SIG-M5 treated with dmso at 0.1 percent for 504 hours (cell line): Measurements from ENCODE around the gene SMIM27.
A peak's percentile ranks its signal among the peaks of the same experiment; 100 is the strongest.

Experiments used
- DNase-seq: peaks from one replicate; lab custom pipeline; 2025; ENCODE audit not compliant: unreplicated experiment; lab: John Stamatoyannopoulos, UW

The SMIM27 gene

DNA sequence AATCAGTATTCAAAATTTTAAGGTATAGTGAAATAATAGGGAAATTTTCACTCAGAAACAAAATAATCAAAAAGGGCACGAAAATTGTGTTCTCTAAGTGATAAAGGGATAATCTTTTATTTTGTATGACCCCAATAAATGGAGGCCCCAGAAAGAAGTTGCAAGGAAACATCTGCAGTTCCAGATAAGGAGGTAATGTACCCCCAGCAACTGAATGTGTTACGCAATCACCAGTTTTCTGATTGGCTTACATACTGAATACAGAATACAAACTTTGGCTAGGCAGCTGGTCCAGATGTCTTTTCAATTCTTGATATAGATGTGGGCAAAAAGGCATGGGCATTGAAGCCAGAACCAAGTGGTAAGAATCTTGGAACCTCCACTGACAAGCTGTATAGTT is 2.0 kb downstream of the SMIM27 start:
- DNase-seq, result peak; percentile 8

DNA sequence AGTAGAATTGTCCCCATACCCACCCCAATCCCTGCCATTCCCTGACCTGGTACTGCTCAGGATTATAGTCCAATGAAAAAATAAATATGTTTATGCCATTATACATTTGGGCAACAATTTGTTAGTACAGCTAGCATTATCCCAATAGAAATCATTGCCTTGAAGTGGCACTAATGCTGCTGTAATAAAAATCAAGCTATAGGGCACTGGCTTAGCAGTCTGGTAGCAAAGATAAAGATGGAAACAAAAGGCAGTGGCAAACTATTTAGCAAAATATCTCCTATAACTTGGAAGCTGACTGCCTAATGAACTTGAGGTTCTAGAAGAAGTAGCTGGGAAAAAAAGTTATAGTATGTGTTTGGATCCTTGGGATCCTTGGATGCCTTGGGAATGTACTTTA is 2.5 kb downstream of the SMIM27 start:
- no peak for DNase-seq

GRCh38 chr9:32558408-32558934 is 6.3 kb downstream of the SMIM27 start:
- DNase-seq, result no peak

DNA sequence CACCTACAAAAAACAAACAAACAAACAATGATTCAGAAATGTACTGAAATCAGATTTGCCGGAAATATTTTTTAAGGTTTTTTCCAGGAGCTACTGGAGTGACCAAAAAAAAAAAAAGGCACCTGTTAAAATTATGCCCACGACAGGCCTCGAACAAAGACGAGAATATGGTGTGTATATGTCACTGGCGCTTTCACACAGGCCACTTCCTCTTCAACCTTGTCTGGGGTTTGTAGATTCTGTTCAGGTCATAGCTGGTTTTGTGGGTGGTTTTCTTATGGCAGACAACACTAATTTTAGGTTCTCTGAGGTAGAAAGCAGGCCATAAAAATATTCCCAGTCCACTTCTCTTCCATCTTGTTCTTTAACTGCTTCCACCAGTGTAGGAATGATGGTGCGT is 13.8 kb downstream of the SMIM27 start:
- DNase-seq, result no peak

DNA sequence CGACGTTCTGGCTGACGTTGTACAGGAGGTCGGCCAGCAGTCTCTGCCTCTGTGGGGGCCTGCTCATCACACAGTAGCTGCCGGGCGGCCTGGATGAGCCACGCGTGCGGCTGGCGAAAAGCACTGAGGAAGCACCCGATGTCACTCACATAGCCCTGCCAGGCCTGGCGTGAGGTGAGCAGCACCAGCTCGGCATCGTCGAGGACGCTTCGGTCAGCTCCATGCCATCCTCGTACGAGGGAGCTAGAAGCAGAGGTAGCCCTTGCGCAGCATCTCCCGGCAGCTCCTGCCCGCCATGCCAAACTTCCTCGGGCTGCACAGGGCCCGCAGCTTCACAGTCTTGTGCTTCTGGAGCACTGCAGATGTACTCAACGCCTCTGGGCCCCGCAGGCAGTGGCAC is 14.6 kb downstream of the SMIM27 start:
- DNase-seq, result no peak

GRCh38 chr9:32570262-32570661 is 18.1 kb downstream of the SMIM27 start:
- no peak for DNase-seq

DNA sequence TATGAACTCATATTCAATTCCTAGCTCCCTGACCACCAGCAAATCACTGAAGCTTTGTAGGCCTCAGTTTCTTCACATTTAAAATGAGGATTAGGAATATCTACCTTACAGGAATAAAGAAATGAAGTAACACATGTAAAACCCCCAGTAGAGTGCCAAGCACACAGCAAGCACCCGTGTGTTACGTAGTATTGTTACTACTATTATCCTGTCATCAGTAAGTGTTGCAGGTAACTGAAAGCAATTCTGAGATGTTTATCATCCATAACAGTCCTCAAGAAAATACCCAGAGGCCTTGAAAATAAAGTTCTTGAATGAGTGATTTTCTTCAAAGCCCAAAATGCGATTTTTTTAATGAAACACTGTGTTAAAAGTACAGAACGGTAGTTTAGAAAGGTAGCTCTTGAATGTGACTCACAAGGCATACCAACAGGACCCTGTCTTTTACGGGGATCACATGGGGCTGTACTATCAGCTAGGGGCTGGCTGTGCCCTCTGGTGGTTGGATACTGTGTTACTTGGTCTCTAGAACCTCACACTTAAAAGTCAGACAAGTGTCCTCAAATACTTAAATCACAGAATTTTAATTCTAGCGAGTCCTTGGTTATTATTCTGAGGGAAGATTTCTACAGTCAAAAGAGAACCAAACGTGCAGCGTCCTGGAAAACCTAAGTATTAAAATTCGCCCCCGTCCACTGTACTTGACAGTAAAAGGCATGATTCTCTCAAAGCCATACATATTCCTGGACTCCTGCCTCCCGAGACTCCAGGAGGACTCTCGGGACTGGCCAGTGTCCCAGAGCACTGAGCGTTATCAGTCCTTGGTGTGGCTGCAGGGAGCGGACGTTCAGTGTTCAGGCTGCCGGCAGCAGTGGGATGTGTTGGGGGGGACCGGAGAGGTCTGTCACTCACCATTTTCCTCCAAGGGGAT is 20.1 kb downstream of the SMIM27 start:
- peak; percentile 73 for DNase-seq

- DNase-seq, result peak; percentile 94
Measured at GRCh38 chr9:32572900-32573523, 20.9 kb downstream of the SMIM27 start, which contains the start of gene NDUFB6. Gene NDUFB6, minus strand, starts transcription at chr9:32573159. Its CDS starts 99 bp downstream, at chr9:32573060.

DNA sequence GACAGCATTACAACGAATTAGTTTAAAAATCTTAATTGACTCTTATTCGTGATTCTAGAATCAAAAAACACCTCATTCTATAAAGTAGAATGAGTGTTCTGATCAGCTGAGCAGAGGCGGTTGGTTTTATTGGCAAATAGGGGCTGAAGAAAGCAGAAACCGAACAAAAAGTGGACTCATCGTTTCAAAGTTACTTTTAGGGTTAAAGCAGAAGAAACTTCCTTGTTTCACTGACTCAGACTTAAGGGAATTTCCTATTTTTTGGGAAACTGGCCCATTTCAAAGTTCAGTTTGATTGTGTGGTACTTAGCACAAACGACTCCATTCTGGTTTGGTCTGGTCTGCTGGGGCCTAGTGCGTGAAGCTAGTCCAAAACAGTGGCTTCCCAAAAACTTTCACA is 21.7 kb downstream of the SMIM27 start:
- DNase-seq, result no peak

GRCh38 chr9:32574858-32575257 is 22.7 kb downstream of the SMIM27 start:
- DNase-seq, result no peak

GRCh38 chr9:32577316-32577715 is 25.2 kb downstream of the SMIM27 start:
- DNase-seq, result no peak

GRCh38 chr9:32578976-32579375 is 26.8 kb downstream of the SMIM27 start:
- no peak for DNase-seq

GRCh38 chr9:32579706-32580331 is 27.7 kb downstream of the SMIM27 start:
- DNase-seq, result peak; percentile 32

GRCh38 chr9:32580631-32581300 is 28.6 kb downstream of the SMIM27 start:
- DNase-seq, result no peak

DNA sequence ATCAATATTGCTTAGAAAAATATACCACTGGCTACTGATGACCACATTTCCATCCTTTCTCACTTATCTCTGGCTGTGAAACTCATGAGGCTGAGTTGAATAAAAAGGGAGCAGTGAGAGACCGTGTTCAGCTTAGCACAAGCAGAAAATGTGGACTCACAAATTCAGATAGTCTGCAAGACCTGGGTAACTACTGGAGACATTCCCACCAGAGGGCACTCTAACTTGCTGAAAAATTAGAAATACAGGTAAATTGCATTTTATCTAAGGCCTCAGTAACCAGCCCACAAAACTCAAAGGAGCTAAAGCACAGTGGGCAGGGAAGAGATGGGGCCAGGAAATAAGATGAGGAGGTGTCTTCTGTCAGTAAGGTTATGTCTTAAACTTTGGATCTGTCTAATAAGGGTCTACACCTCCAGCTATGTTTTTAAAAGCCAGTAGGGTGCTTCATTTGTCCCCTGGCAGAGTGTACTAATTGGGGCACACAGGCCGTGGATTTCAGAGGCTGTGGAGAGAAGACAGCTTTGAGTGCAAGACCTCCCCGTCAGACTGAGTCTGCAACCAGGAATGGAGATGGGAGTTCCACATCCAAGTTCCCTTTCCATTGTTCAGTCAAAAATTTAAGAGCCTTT is 29.5 kb downstream of the SMIM27 start:
- DNase-seq, result peak; percentile 46

DNA sequence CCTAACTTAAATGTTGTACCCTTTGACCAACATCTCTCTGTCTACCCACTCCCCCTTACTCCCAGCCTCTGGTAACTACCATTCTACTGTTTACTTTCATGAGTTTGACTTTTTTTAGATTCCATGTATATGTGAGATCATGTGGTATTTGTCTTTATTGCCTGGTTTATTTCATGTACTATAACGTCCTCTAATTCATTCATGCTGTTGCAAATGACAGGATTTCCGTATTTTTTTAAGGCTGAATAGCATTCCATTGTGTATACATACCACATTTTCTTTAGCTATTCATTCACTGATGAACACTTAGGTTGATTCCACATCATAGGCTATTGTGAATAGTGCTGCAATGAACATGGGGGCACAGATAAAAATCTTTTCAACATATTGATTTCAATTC is 32.7 kb downstream of the SMIM27 start:
- no peak for DNase-seq

- no peak for DNase-seq
Measured at GRCh38 chr9:32587901-32588300, 35.8 kb downstream of the SMIM27 start.

GRCh38 chr9:32589083-32589723 is 37.1 kb downstream of the SMIM27 start:
- DNase-seq, result peak; percentile 65

- DNase-seq, result no peak
Measured at GRCh38 chr9:32590476-32590875, 38.3 kb downstream of the SMIM27 start.

DNA sequence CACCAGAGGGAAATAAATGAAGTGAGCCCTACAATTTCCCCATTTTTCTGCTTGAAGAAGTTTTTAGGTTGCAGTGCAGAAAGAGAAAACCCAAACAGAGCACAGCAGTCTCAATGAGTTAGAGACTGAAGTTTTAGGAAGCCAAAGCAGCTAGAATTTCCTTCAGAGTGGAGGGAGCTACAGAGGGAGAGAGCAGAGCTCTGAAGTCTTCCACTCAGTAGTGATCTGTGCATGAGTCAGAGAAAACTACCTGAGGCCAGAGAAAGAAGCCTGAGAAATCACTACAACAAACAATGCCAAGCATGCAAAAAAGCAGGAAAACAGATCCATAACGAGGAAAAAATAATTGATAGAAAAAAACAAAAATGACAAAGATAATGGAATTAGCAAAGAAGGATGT is 38.8 kb downstream of the SMIM27 start:
- DNase-seq, result no peak
